OCI-LY3 (cell line): ENCODE measurements around the gene OBSCN.

Experiments used
- H2AFZ ChIP-seq: fragments of 200-600, 300-600 bp; shearing (Covaris generic); 2 replicates; pipeline ENCODE4 v1.6.0; 2014; ENCODE audit warnings: antibody characterized with exemption, low read depth, low read length
- H3K27ac ChIP-seq: fragments of 200-600, 300-600 bp; sonication (generic); 2 replicates; pipeline ENCODE4 v1.5.1; 2014; ENCODE audit warnings: mild to moderate bottlenecking, low read length, moderate library complexity, mixed read lengths
- H3K27me3 ChIP-seq: fragments of 200-600, 300-600 bp; sonication (generic); 2 replicates; pipeline ENCODE4 v1.6.1; 2014; ENCODE audit warnings: low read depth, low read length, mixed read lengths
- H3K36me3 ChIP-seq: fragments of 200-600, 300-600 bp; sonication (generic); replicated peaks from 2 replicates; pipeline ENCODE3; 2014; ENCODE audit warnings: low read depth, low read length, mixed read lengths
- H3K4me1 ChIP-seq: fragments of 300-600, 200-600 bp; sonication (generic); 2 replicates; pipeline ENCODE4 v1.6.1; 2014; ENCODE audit warnings: low read length, mixed read lengths
- H3K4me2 ChIP-seq: fragments of 200-600, 300-600 bp; sonication (generic); 2 replicates; pipeline ENCODE4 v1.6.1; 2014; ENCODE audit warnings: low read length, mixed read lengths
- H3K4me3 ChIP-seq: fragments of 300-600, 200-600 bp; sonication (generic); 2 replicates; pipeline ENCODE4 v1.5.1; 2014; ENCODE audit warnings: antibody characterized with exemption, mild to moderate bottlenecking, low read length, moderate library complexity
- H3K79me2 ChIP-seq: fragments of 300-600, 200-600 bp; shearing (Covaris generic); 2 replicates; pipeline ENCODE4 v1.6.1; 2014; ENCODE audit warnings: mild to moderate bottlenecking, low read length, mixed read lengths
- H3K9ac ChIP-seq: fragments of 300-600, 200-600 bp; shearing (Covaris generic); 2 replicates; pipeline ENCODE4 v1.6.0; 2014; ENCODE audit warnings: mild to moderate bottlenecking, low read length, moderate library complexity
- H3K9me3 ChIP-seq: fragments of 200-600, 300-600 bp; shearing (Covaris generic); 2 replicates; pipeline ENCODE4 v1.6.1; 2014; ENCODE audit warnings: low read length, mixed read lengths; ENCODE audit not compliant: insufficient read depth
- H4K20me1 ChIP-seq: fragments of 200-600, 300-600 bp; sonication (generic); 2 replicates; pipeline ENCODE4 v1.6.1; 2016; ENCODE audit warnings: low read length, mixed read lengths; ENCODE audit not compliant: insufficient read depth
- CTCF ChIP-seq: fragments of 200-600, 300-600 bp; sonication (generic); IDR thresholded peaks from 2 replicates; pipeline ENCODE4 v1.5.1; 2014; ENCODE audit warnings: antibody characterized with exemption, low read length, low read depth
- EZH2phosphoT487 ChIP-seq: fragments of 200-600 bp; shearing (Covaris generic); IDR thresholded peaks from 2 replicates; pipeline ENCODE4 v1.6.1; 2018; ENCODE audit warnings: antibody characterized with exemption, mixed run types, low read depth

The OBSCN gene

GRCh38 chr1:228408869-228409805 is 201.3 kb downstream of the OBSCN start:
- H3K27me3 ChIP-seq = no peaks in the 10 kb centered on the region
- H4K20me1 ChIP-seq = peaks cover 16% of the 10 kb centered on the region
- H2AFZ ChIP-seq = no peak overlapping the region
- H3K9me3 ChIP-seq = no peaks in the 10 kb centered on the region
- peaks cover 31% of the 10 kb centered on the region for H3K79me2 ChIP-seq
- no peak overlapping the region for H3K9ac ChIP-seq
- peaks cover 21% of the 10 kb centered on the region for H3K4me1 ChIP-seq
- no peak overlapping the region for H3K27ac ChIP-seq
- no peak overlapping the region for H3K4me2 ChIP-seq
- no peak overlapping the region for H3K4me3 ChIP-seq
- TF ChIP-seq EZH2phosphoT487 = no peak
- TF ChIP-seq CTCF = no peak
- H3K36me3 ChIP-seq = peaks cover 9% of the 10 kb centered on the region

- H3K36me3 ChIP-seq = peaks cover under 1% of the 10 kb centered on the region
- H4K20me1 ChIP-seq = peaks cover 7% of the 10 kb centered on the region
- peaks cover 23% of the 10 kb centered on the region for H3K79me2 ChIP-seq
- TF ChIP-seq EZH2phosphoT487 (no peak), CTCF (no peak)
- H3K9ac ChIP-seq = no peak overlapping the region
- H2AFZ ChIP-seq = no peak overlapping the region
- H3K27me3 ChIP-seq = no peaks in the 10 kb centered on the region
- H3K4me3 ChIP-seq = no peak overlapping the region
- peaks cover 12% of the 10 kb centered on the region for H3K4me1 ChIP-seq
- no peak overlapping the region for H3K4me2 ChIP-seq
- no peaks in the 10 kb centered on the region for H3K9me3 ChIP-seq
- H3K27ac ChIP-seq = no peak overlapping the region
These were observed 202.2 kb downstream of the OBSCN start for GRCh38 chr1:228410015-228410414.

GRCh38 chr1:228410671-228411070 is 202.8 kb downstream of the OBSCN start:
- no peaks in the 10 kb centered on the region for H3K36me3 ChIP-seq
- H3K4me3 ChIP-seq = no peak overlapping the region
- H3K79me2 ChIP-seq = peaks cover 16% of the 10 kb centered on the region
- H3K9ac ChIP-seq = no peak overlapping the region
- TF ChIP-seq EZH2phosphoT487 (no peak), CTCF (no peak)
- peaks cover under 1% of the 10 kb centered on the region; the same call in 1 of the 2 replicates for H4K20me1 ChIP-seq
- no peak overlapping the region for H3K4me2 ChIP-seq
- no peak overlapping the region for H2AFZ ChIP-seq
- H3K27me3 ChIP-seq = no peaks in the 10 kb centered on the region
- H3K9me3 ChIP-seq = no peaks in the 10 kb centered on the region
- no peak overlapping the region for H3K27ac ChIP-seq
- H3K4me1 ChIP-seq = peaks cover 7% of the 10 kb centered on the region

GRCh38 chr1:228411121-228411520 is 203.3 kb downstream of the OBSCN start:
- no peak overlapping the region for H3K4me2 ChIP-seq
- H3K79me2 ChIP-seq = peaks cover 12% of the 10 kb centered on the region
- H3K4me1 ChIP-seq = peaks cover 7% of the 10 kb centered on the region
- no peaks in the 10 kb centered on the region for H3K9me3 ChIP-seq
- no peak overlapping the region for H2AFZ ChIP-seq
- H4K20me1 ChIP-seq = no peaks in the 10 kb centered on the region
- no peaks in the 10 kb centered on the region for H3K27me3 ChIP-seq
- H3K9ac ChIP-seq = no peak overlapping the region
- H3K36me3 ChIP-seq = no peaks in the 10 kb centered on the region
- no peak for TF ChIP-seq CTCF
- TF ChIP-seq EZH2phosphoT487 = no peak
- H3K27ac ChIP-seq = no peak overlapping the region
- no peak overlapping the region for H3K4me3 ChIP-seq
